ENCODE measurements around the gene SPTY2D1. TPM values are rescaled to one million over a fixed set of nuclear protein-coding genes. Genes with fewer than 3 reads are reported as not detected.

SPTY2D1 gene
- total RNA-seq, 4 donors from 2014 or later, result 15.8 to 25.4 (median 19.7) TPM

DNA sequence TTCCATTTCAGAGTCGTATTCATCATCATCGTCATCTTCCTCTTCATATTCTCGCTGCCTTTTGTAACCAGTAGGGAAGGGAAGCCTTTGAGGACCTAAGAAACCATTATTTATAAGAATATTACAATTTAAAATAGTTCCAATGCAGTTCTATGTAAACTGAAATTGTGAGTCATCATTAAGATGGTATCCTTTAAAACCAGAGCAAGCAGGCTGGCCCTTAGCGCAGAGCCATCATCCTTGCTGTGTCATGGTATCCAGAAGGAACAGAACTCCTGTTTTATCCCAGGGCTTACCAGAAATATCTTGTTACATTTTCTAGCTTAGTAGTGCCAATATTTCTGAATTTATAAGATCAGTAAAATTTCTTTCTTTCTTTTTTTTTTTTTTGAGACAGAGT lies 21.7 kb downstream of the SPTY2D1 start:
- TF ChIP-seq CTCF (IDR thresholded peaks at IDR 0.05) (no peak), POLR2A (IDR thresholded peaks at IDR 0.05) (no peak)
- H3K4me3 ChIP-seq (ENCODE audit: low read depth, poor library complexity, severe bottlenecking), result no peak overlapping the region
- intact Hi-C loops (cut with DNase I; ENCODE audit: low total_unique reads), result no loop called here
- DNase-seq (ENCODE audit: low spot score in 2 of 2), result no peak
- 93 to 95% methylated on average over 4 of the region's 4 CpGs for WGBS, 2 donors

DNA sequence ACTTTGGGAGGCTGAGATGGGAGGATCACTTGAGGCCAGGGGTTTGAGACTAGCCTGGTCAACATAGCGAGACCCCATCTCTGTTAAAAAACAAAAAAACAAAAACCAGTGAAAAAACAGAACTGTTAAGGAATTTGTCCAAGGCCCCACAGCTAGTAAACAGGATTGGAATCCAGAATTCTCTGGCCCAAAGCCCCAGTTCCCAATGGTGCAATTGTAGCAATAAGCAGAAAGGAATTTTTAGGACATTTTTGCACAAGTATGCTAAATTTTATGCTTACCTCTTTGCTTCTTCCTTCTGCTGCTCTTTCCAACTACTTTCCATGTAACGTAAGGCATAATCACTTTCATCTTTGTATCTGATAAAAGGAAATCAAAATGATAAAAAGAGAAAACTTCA lies 22.9 kb downstream of the SPTY2D1 start:
- DNase-seq (ENCODE audit: low spot score in 2 of 2), result no peak
- 82 to 90% methylated on average over 2 of the region's 2 CpGs for WGBS, 2 donors
- H3K4me3 ChIP-seq (ENCODE audit: low read depth, poor library complexity, severe bottlenecking), result no peak overlapping the region
- intact Hi-C loops (cut with DNase I; ENCODE audit: low total_unique reads), result no loop called here
- TF ChIP-seq POLR2A (IDR thresholded peaks at IDR 0.05) (no peak), CTCF (IDR thresholded peaks at IDR 0.05) (no peak)

DNA sequence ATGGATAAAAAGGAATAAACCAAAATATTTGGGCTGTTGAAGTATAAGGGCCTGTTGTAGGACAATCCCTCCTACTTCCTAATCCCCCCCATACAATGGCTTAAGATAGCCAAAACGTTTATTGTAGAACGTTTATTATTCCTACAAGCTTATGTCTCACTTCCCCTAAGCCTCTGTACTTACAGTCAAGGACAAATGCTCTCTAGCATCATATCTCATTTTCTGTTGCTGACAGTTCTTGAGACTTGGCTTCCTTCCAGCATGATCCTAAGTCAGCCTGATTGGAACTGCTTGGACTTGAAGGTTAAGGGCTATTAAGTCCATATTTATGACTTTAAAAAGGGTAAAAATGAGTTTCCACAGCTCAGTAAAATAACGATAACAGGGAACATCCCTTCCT lies 25.8 kb downstream of the SPTY2D1 start:
- DNase-seq (ENCODE audit: low spot score in 2 of 2), result no peak
- intact Hi-C loops (cut with DNase I; ENCODE audit: low total_unique reads), result no loop called here
- WGBS, 2 donors, result 65 to 73% methylated on average over 3 of the region's 3 CpGs
- TF ChIP-seq CTCF (IDR thresholded peaks at IDR 0.05), result no peak
- TF ChIP-seq POLR2A (IDR thresholded peaks at IDR 0.05), result no peak
- H3K4me3 ChIP-seq (ENCODE audit: low read depth, poor library complexity, severe bottlenecking), result no peak overlapping the region

DNA sequence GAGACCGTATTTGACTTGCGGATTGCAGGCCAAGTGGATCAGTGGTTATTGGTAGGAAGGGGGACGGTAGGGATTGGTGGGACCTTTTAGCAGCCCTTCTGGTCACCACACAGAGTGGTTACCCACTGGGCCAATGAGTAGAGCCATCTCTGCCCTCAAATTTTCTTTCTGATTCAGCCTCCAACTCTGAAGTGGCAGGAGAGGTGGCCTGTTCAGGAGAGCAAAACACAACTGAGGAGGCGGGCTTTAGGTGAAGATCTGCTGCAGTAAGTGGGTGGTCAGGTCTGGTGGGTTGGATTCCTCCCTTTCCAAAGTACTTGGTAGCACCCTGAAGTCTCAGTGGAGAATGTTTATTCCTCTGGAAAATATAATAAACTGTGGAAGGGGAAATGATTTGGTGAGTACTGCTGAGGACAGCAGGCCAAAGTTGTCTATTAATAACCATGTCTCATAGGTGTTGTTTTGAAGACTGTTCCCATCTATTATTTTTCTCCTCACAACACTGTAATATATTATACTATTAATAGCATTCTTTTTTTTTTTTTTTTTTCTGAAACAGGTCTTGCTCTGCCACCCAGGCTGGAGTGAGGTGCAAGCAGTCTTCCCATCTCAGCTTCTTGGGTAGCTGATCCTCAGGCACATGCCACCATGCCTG lies 33.1 kb downstream of the SPTY2D1 start:
- intact Hi-C loops (cut with DNase I; ENCODE audit: low total_unique reads), result no loop called here
- WGBS, 2 donors, result 96 to 100% methylated on average over 4 of the region's 4 CpGs
- DNase-seq (ENCODE audit: low spot score in 2 of 2), result no peak
- no peak overlapping the region for H3K4me3 ChIP-seq (ENCODE audit: low read depth, poor library complexity, severe bottlenecking)
- TF ChIP-seq POLR2A (IDR thresholded peaks at IDR 0.05), result no peak
- TF ChIP-seq CTCF (IDR thresholded peaks at IDR 0.05), result no peak

DNA sequence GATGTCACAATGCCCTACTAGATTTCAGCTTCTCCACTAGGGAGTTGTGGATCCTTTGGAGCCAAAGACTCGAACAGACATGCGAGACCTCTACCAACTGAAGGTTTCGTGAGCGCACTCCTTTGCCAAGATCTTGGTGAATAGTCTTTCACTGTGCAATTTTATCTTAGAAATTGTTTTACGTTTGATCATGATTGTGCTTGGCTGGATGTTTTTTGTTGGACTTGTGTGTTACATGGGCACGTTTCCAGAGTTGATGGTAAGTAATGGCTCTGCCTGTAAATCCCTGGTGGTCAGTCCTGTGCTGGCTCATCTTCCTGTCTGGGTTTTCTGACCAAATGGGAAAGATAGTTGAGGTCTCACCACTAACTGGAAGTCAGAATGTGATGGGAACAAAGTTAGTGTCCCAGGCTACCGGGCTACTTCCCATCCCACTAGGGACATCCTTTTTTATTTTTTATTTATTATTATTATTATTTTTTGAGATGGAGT lies 34.4 kb downstream of the SPTY2D1 start, which contains the start of gene MISFA:
TSS of gene MISFA (plus strand) at position 51 of the 492 bp plus-strand sequence. CDS start at position 191, 140 bp downstream.
- WGBS, 2 donors, result 92% methylated on average over 7 of the region's 7 CpGs
- DNase-seq (ENCODE audit: low spot score in 2 of 2), result no peak
- intact Hi-C loops (cut with DNase I; ENCODE audit: low total_unique reads), result no loop called here
- no peak for TF ChIP-seq CTCF (IDR thresholded peaks at IDR 0.05)
- no peak for TF ChIP-seq POLR2A (IDR thresholded peaks at IDR 0.05)
- no peak within 1 kb of the TSS for H3K4me3 ChIP-seq (ENCODE audit: low read depth, poor library complexity, severe bottlenecking)
